GM23248 (cell line): ENCODE results near the gene TAF1L.

Experiments used
- EZH2 ChIP-seq: fragments of 200-600 bp; sonication (generic); IDR thresholded peaks from 2 replicates; pipeline ENCODE4 v1.6.1; 2018; ENCODE audit warnings: antibody characterized with exemption, mild to moderate bottlenecking; ENCODE audit not compliant: insufficient read depth, poor library complexity, severe bottlenecking
- EZH2phosphoT487 ChIP-seq: fragments of 200-600 bp; sonication (generic); IDR thresholded peaks from 2 replicates; pipeline ENCODE4 v1.6.1; 2018; ENCODE audit warnings: antibody characterized with exemption, moderate library complexity, mild to moderate bottlenecking, low read depth; ENCODE audit not compliant: insufficient read depth

DNA sequence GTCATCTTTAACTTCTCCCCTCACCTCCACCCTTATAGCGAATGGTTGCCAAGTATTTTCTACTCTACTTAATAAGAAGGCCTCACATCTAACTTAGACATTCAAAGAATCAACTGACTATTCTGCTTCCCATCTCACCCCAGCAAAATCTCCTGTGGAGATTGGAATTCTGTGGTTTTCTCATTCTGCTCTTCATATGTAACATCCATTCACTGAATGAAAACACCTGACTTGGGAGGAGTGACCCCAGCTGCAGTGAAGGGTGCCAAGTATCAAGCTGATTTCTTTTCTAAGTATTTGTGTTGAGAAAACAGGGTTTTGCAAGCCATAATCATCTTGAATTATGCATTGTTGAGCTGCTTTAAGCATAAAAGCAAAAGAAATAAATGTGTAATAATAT is 42.5 kb upstream of the TAF1L start:
- TF ChIP-seq EZH2: no peak
- TF ChIP-seq EZH2phosphoT487: no peak
